ENCODE results near the gene OR10J1.

DNA sequence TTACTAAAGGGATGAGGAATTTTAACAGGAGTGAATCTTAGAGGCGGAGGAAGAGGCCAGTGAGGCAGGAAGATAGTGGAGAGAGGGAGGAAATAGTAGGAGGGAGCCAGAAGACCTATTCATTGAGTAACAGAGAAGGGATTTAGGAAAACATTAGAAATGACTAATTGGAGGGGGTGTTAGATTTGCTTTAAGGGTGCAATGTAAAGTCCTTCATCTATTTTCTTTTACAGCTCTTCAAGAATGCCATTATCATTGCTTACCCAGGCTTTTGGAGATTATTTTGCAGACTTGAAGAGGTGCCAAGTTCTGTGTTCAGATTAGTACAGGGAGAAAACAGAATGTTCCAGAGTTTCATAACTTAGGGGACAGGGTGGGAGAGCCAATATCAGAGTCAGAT is 33.8 kb downstream of the OR10J1 start:
- TF ChIP-seq TAF1 (IDR thresholded peaks at IDR 0.05; ENCODE audit: low read depth, low read length) (no peak), POLR2A (IDR thresholded peaks at IDR 0.05; ENCODE audit: low read depth, low read length) (no peak), POU2F2 (IDR thresholded peaks at IDR 0.05; ENCODE audit: low read depth, low read length) (no peak), POLR2AphosphoS5 (IDR thresholded peaks at IDR 0.05; ENCODE audit: low read depth, low read length) (no peak), SPI1 (IDR thresholded peaks at IDR 0.05; ENCODE audit: low read depth, low read length) (no peak), PAX5 (IDR thresholded peaks at IDR 0.05; ENCODE audit: insufficient read depth, low read length, severe bottlenecking) (no peak)

Measured in GM12891 (cell line).